ENCODE results near the gene LIPI.
"Not testable (repeated sequence)": the region's sequence is repeated elsewhere in the genome, so short reads cannot be mapped to it uniquely, and the experiment has no call there.

The LIPI gene

GRCh38 chr21:14073615-14074014, 137.1 kb downstream of the LIPI start:
- no peak for DNase-seq (ENCODE audit: low read depth)

GRCh38 chr21:14072761-14073535, 137.8 kb downstream of the LIPI start:
- DNase-seq (ENCODE audit: low read depth): no peak

GRCh38 chr21:14071902-14072734, 138.6 kb downstream of the LIPI start:
- no peak for DNase-seq (ENCODE audit: low read depth)

- no peak for DNase-seq (ENCODE audit: low read depth)
Observed at GRCh38 chr21:14070968-14071367, 139.8 kb downstream of the LIPI start.

GRCh38 chr21:14070049-14070893, 140.5 kb downstream of the LIPI start:
- no peak for DNase-seq (ENCODE audit: low read depth)

DNA sequence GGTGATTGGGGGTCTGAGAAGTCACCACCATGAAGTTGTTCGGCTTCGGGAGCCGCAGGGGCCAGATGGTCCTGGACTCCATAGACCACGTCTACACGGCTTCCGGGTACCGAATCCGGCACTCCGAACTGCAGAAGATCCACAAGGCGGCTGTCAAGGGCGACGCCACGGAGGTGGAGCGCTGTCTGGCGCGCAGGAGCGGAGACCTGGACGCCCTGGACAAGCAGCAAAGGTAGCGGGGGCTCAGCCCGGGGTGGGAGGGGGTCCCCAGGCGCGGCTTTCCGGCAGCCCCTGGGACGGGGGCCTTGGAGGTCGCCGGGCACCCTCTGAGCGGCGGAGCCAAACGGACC, 146.5 kb downstream of the LIPI start:
- no peak for DNase-seq (ENCODE audit: low read depth)

- DNase-seq (ENCODE audit: low read depth): not testable (repeated sequence)
Observed at GRCh38 chr21:14063620-14064295, 147.0 kb downstream of the LIPI start.

- DNase-seq (ENCODE audit: low read depth): not testable (repeated sequence)
Observed at GRCh38 chr21:14062684-14063083, 148.1 kb downstream of the LIPI start.

DNA sequence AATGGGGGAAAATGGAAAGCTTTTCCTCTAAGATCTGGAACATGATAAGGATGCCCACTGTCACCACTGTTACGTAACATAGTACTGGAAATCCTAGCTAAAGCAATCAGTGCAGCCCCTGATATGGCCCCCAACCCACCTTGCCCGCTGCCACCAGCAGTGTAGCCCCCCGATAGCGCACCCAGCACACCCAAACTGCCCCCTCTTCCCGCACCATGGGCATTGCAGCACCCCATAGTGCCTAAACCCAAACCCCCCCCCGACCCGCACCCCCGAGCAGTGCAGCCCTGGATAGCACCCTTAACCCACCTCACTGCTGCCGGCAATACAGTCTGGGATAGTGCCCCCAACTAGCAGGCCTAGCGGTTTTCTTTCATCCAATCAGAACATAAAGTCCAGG, 148.9 kb downstream of the LIPI start:
- DNase-seq (ENCODE audit: low read depth): not testable (repeated sequence)

DNA sequence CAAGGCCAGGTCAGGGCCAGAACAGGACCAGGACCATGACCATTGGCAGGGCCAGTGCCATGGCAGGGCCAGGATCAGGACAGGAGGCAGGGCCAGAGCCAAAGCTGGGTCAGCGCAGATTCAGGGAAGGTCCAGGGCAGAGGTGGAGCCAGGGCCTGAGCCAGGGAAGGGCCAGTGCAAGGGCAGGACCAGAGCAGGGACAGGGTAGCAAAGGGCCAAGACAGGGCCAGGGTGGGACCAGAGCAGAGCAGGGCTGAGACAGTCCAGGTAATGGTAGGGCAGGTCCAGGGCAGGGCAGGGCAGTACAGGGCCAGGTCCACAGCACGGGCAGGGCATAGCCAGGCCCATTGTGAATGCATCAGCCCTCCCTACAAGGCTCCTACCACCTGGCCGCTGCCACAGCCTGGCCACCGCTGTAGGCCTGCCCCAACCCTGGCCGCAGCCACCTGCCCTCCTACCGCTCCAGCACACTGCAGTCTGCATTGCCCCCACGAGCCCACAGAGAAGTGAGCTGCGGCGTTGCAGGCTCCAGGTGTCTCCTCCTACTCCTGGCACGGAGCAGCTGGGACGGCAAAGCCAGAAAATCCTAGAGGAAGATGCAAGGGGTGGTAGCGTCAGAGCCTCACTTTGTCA, 151.6 kb downstream of the LIPI start:
- DNase-seq (ENCODE audit: low read depth): not testable (repeated sequence)
